OCI-LY7 (cell line): ENCODE measurements around the gene ANXA4. TPM values are rescaled to one million over a fixed set of nuclear protein-coding genes. Genes with fewer than 3 reads are reported as not detected.

Experiments used
- BruUV-seq: library from RNA; stranded (reverse); fragments of 400-500 nt; replicated peaks from 2 replicates; lab custom pipeline; 2021; lab: Mats Ljungman, UMichigan
- CTCF ChIA-PET: fragments of 300-600 bp; sonication (Branson Sonifier 250); formaldehyde crosslinking; loops from one replicate; lab custom pipeline; 2022; ENCODE audit warnings: antibody characterized with exemption; ENCODE audit not compliant: unreplicated experiment; lab: Charles Lee
- POLR2A ChIA-PET: fragments of 300-600 bp; sonication (Branson Sonifier 250); formaldehyde crosslinking; loops from one replicate; lab custom pipeline; 2022; ENCODE audit warnings: antibody characterized with exemption; lab: Charles Lee
- DNase-seq: peaks from one replicate; pipeline ENCODE4 v3.0.0-alpha.2; 2015; ENCODE audit warnings: low spot score
- H2AFZ ChIP-seq: fragments of 200-600 bp; sonication (generic), shearing (Covaris generic); 2 replicates; pipeline ENCODE4 v1.6.1; 2014; ENCODE audit warnings: mild to moderate bottlenecking, antibody characterized with exemption, low read length, moderate library complexity
- H3K27ac ChIP-seq: fragments of 200-600 bp; sonication (generic); 2 replicates; pipeline ENCODE4 v1.5.1; 2014; ENCODE audit warnings: mixed run types, low read depth, mild to moderate bottlenecking, moderate library complexity, low read length, inconsistent platforms; ENCODE audit not compliant: poor library complexity, severe bottlenecking
- H3K36me3 ChIP-seq: fragments of 200-600 bp; sonication (generic); 2 replicates; pipeline ENCODE4 v1.6.1; 2014; ENCODE audit warnings: mild to moderate bottlenecking, antibody characterized with exemption, low read length, moderate library complexity, mixed read lengths; ENCODE audit not compliant: insufficient read depth
- H3K4me1 ChIP-seq: fragments of 200-600 bp; sonication (generic); 2 replicates; pipeline ENCODE4 v1.5.1; 2014; ENCODE audit warnings: mild to moderate bottlenecking, low read length; ENCODE audit not compliant: insufficient read depth, poor library complexity, severe bottlenecking
- H3K4me2 ChIP-seq: fragments of 200-600 bp; sonication (generic); 2 replicates; pipeline ENCODE4 v1.6.1; 2014; ENCODE audit warnings: mild to moderate bottlenecking, low read length
- H3K4me3 ChIP-seq: fragments of 200-600 bp; sonication (generic); 2 replicates; pipeline ENCODE4 v1.5.1; 2014; ENCODE audit warnings: mild to moderate bottlenecking, low read depth, low read length; ENCODE audit not compliant: poor library complexity, severe bottlenecking
- H3K79me2 ChIP-seq: fragments of 200-600 bp; sonication (generic); 2 replicates; pipeline ENCODE4 v1.6.1; 2016; ENCODE audit warnings: low read depth, mild to moderate bottlenecking, low read length, moderate library complexity, mixed read lengths; ENCODE audit not compliant: insufficient read depth
- H3K9me2 ChIP-seq: fragments of 200-600 bp; sonication (generic); 2 replicates; pipeline ENCODE4 v1.6.1; 2016; ENCODE audit warnings: mild to moderate bottlenecking, low read length, mixed read lengths; ENCODE audit not compliant: insufficient read depth
- H3K9me3 ChIP-seq: fragments of 200-600 bp; sonication (generic); 2 replicates; pipeline ENCODE4 v1.6.1; 2014; ENCODE audit warnings: mild to moderate bottlenecking, mixed run types, low read length, mixed read lengths
- H4K20me1 ChIP-seq: fragments of 200-600 bp; sonication (generic); 2 replicates; pipeline ENCODE4 v1.6.1; 2014; ENCODE audit warnings: mild to moderate bottlenecking, antibody characterized with exemption, low read length, moderate library complexity, mixed read lengths; ENCODE audit not compliant: insufficient read depth
- EZH2phosphoT487 ChIP-seq: fragments of 200-600 bp; sonication (generic); IDR thresholded peaks from 2 replicates; pipeline ENCODE4 v1.6.1; 2018; ENCODE audit warnings: low read depth, borderline replicate concordance, mild to moderate bottlenecking, mixed run types, antibody characterized with exemption, low read length, moderate library complexity, mixed read lengths
- intact Hi-C: fragments of 100-400 bp; cut with micrococcal nuclease; formaldehyde crosslinking; loops from one replicate; pipeline ENCODE4 v1.10.0; 2022; ENCODE audit not compliant: unreplicated experiment
- total RNA-seq, 2 experiments: library from RNA; depleted of rRNA in 1 of 2; stranded (reverse); fragments of >200 nt in 1 of 2; shearing (Covaris generic) in 1 of 2; gene quantifications; 2 replicates each; pipeline ENCODE4 v1.2.3, GENCODE V29; 2014 to 2022
- TF ChIP-seq, protein P1 (sequence below): fragments of 200-600 bp; sonication (generic); conservative IDR thresholded peaks from 2 replicates; pipeline ENCODE4 v1.5.1; 2014; ENCODE audit warnings: mild to moderate bottlenecking, antibody characterized with exemption, low read length, moderate library complexity, mixed read lengths

ANXA4 gene
- total RNA-seq, 2 experiments from 2014 or later: 0.38 to 3.5 TPM

- Histone ChIP-seq H3K9me2 (no peaks in the 10 kb centered on the region), H3K36me3 (no peaks in the 10 kb centered on the region), H3K4me2 (no peak overlapping the region), H3K4me1 (no peaks in the 10 kb centered on the region), H3K27ac (no peak overlapping the region), H3K79me2 (no peaks in the 10 kb centered on the region), H2AFZ (no peak overlapping the region), H3K4me3 (no peak overlapping the region), H3K9me3 (no peaks in the 10 kb centered on the region), H4K20me1 (no peaks in the 10 kb centered on the region)
- TF ChIP-seq, protein P1, sequence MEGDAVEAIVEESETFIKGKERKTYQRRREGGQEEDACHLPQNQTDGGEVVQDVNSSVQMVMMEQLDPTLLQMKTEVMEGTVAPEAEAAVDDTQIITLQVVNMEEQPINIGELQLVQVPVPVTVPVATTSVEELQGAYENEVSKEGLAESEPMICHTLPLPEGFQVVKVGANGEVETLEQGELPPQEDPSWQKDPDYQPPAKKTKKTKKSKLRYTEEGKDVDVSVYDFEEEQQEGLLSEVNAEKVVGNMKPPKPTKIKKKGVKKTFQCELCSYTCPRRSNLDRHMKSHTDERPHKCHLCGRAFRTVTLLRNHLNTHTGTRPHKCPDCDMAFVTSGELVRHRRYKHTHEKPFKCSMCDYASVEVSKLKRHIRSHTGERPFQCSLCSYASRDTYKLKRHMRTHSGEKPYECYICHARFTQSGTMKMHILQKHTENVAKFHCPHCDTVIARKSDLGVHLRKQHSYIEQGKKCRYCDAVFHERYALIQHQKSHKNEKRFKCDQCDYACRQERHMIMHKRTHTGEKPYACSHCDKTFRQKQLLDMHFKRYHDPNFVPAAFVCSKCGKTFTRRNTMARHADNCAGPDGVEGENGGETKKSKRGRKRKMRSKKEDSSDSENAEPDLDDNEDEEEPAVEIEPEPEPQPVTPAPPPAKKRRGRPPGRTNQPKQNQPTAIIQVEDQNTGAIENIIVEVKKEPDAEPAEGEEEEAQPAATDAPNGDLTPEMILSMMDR: no peak
- TF ChIP-seq EZH2phosphoT487: no peak
- intact Hi-C loops: no loop called here
- ChIA-PET CTCF (interaction anchor here (0.5 kb wide), 1 partner anchor 45 kb away, joined by 3 read pairs; no protein-coding TSS in a partner anchor), POLR2A (no interaction called here)
- BruUV-seq: no TSS peak
- DNase-seq: no peak
Observed at GRCh38 chr2:69717186-69717585, 24.7 kb upstream of the ANXA4 start.

DNA sequence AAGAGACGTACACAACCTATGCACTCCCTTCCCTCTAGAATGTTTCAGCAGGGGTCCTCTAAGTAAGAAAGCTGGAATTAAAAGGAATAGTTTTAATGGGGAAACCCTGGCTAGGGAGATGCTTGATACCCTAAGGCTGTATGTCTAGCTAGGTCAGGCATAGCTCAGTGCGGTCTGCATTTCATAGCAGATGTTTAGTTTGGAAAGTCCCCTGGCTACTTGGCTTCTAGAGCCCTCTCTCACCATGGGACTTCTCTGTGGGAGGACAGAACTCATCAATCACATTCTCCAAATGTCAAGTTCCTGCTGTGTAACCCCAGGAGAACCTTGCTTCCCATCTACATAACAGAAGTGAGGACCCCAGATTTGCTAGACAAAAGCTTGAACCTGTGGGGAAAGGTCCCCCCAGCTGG lies 24.1 kb upstream of the ANXA4 start:
- BruUV-seq: no TSS peak
- H3K36me3 ChIP-seq: no peaks in the 10 kb centered on the region
- ChIA-PET POLR2A (interaction anchor here (0.5 kb wide), 1 partner anchor 454 kb away, joined by 6 read pairs; no protein-coding TSS in a partner anchor), CTCF (interaction anchor here (0.5 kb wide), 1 partner anchor 45 kb away, joined by 3 read pairs; no protein-coding TSS in a partner anchor)
- H3K4me2 ChIP-seq: no peak overlapping the region
- H3K9me3 ChIP-seq: no peaks in the 10 kb centered on the region
- no peaks in the 10 kb centered on the region for H3K79me2 ChIP-seq
- no peak overlapping the region for H3K4me3 ChIP-seq
- H4K20me1 ChIP-seq: no peaks in the 10 kb centered on the region
- H3K9me2 ChIP-seq: no peaks in the 10 kb centered on the region
- TF ChIP-seq, protein P1: no peak
- TF ChIP-seq EZH2phosphoT487: no peak
- no peak overlapping the region for H3K27ac ChIP-seq
- intact Hi-C loops: no loop called here
- no peak for DNase-seq
- H2AFZ ChIP-seq: no peak overlapping the region
- H3K4me1 ChIP-seq: no peaks in the 10 kb centered on the region

GRCh38 chr2:69718338-69718965 lies 23.5 kb upstream of the ANXA4 start:
- H3K36me3 ChIP-seq: no peaks in the 10 kb centered on the region
- intact Hi-C loops: no loop called here
- no peaks in the 10 kb centered on the region for H4K20me1 ChIP-seq
- H3K27ac ChIP-seq: no peak overlapping the region
- no peaks in the 10 kb centered on the region for H3K9me3 ChIP-seq
- H3K4me3 ChIP-seq: no peak overlapping the region
- TF ChIP-seq, protein P1: no peak
- no peak for TF ChIP-seq EZH2phosphoT487
- no peak overlapping the region for H3K4me2 ChIP-seq
- no peaks in the 10 kb centered on the region for H3K9me2 ChIP-seq
- H3K79me2 ChIP-seq: no peaks in the 10 kb centered on the region
- no TSS peak for BruUV-seq
- DNase-seq: no peak
- no peaks in the 10 kb centered on the region for H3K4me1 ChIP-seq
- ChIA-PET CTCF (no interaction called here), POLR2A (interaction anchor here (0.5 kb wide), 1 partner anchor 453 kb away, joined by 6 read pairs; no protein-coding TSS in a partner anchor)
- no peak overlapping the region for H2AFZ ChIP-seq
